ENCODE measurements around the gene PLEKHA8. TPM values are rescaled to one million over a fixed set of nuclear protein-coding genes. Genes with fewer than 3 reads are reported as not detected.

Gene PLEKHA8
- total RNA-seq, 1 donor from 2014 or later: 43.8 TPM

GRCh38 chr7:29988424-29989256, 39.6 kb upstream of the PLEKHA8 start:
- Mint-ChIP-seq H3K27me3 (ENCODE audit: unreplicated experiment) (peaks cover 12% of the 10 kb centered on the region), H3K4me3 (ENCODE audit: unreplicated experiment) (peak overlapping the region; percentile 93), H3K9me3 (ENCODE audit: unreplicated experiment) (peaks cover 3% of the 10 kb centered on the region), H3K4me1 (ENCODE audit: unreplicated experiment) (peaks cover 15% of the 10 kb centered on the region), H3K36me3 (ENCODE audit: low read depth, unreplicated experiment) (peaks cover 21% of the 10 kb centered on the region), H3K27ac (ENCODE audit: unreplicated experiment) (peak overlapping the region; percentile 91)
- DNase-seq (ENCODE audit: low spot score): peak; percentile 33
- TF ChIP-seq CTCF (IDR thresholded peaks at IDR 0.05; ENCODE audit: unreplicated experiment): no peak

GRCh38 chr7:29989257-29989995, 38.8 kb upstream of the PLEKHA8 start, which contains the start of gene SCRN1:
Gene SCRN1 (minus strand): TSS chr7:29989801. CDS start chr7:29969067, 20,734 bp downstream.
- H3K9me3 Mint-ChIP-seq (ENCODE audit: unreplicated experiment): peaks cover 3% of the 10 kb centered on the region
- H3K4me3 Mint-ChIP-seq (ENCODE audit: unreplicated experiment): peak within 1 kb of the TSS; percentile 93
- H3K4me1 Mint-ChIP-seq (ENCODE audit: unreplicated experiment): peaks cover 15% of the 10 kb centered on the region
- H3K36me3 Mint-ChIP-seq (ENCODE audit: low read depth, unreplicated experiment): peaks cover 21% of the 10 kb centered on the region
- peaks cover 12% of the 10 kb centered on the region for H3K27me3 Mint-ChIP-seq (ENCODE audit: unreplicated experiment)
- peak within 1 kb of the TSS; percentile 91 for H3K27ac Mint-ChIP-seq (ENCODE audit: unreplicated experiment)
- peak; percentile 53 for DNase-seq (ENCODE audit: low spot score)
- no peak for TF ChIP-seq CTCF (IDR thresholded peaks at IDR 0.05; ENCODE audit: unreplicated experiment)

- Mint-ChIP-seq H3K27me3 (ENCODE audit: unreplicated experiment) (peaks cover 12% of the 10 kb centered on the region), H3K27ac (ENCODE audit: unreplicated experiment) (no peak overlapping the region), H3K9me3 (ENCODE audit: unreplicated experiment) (peaks cover 3% of the 10 kb centered on the region), H3K4me3 (ENCODE audit: unreplicated experiment) (peak overlapping the region; percentile 82), H3K36me3 (ENCODE audit: low read depth, unreplicated experiment) (peaks cover 21% of the 10 kb centered on the region), H3K4me1 (ENCODE audit: unreplicated experiment) (peaks cover 15% of the 10 kb centered on the region)
- no peak for TF ChIP-seq CTCF (IDR thresholded peaks at IDR 0.05; ENCODE audit: unreplicated experiment)
- DNase-seq (ENCODE audit: low spot score): no peak
Observed at GRCh38 chr7:29990931-29991330, 37.3 kb upstream of the PLEKHA8 start.

GRCh38 chr7:29991937-29992336, 36.3 kb upstream of the PLEKHA8 start:
- H3K27me3 Mint-ChIP-seq (ENCODE audit: unreplicated experiment): peaks cover 12% of the 10 kb centered on the region
- H3K4me1 Mint-ChIP-seq (ENCODE audit: unreplicated experiment): peaks cover 15% of the 10 kb centered on the region
- H3K9me3 Mint-ChIP-seq (ENCODE audit: unreplicated experiment): peaks cover 3% of the 10 kb centered on the region
- H3K36me3 Mint-ChIP-seq (ENCODE audit: low read depth, unreplicated experiment): peaks cover 21% of the 10 kb centered on the region
- H3K4me3 Mint-ChIP-seq (ENCODE audit: unreplicated experiment): no peak overlapping the region
- DNase-seq (ENCODE audit: low spot score): no peak
- no peak overlapping the region for H3K27ac Mint-ChIP-seq (ENCODE audit: unreplicated experiment)
- no peak for TF ChIP-seq CTCF (IDR thresholded peaks at IDR 0.05; ENCODE audit: unreplicated experiment)
